Liver (tissue), 9 donors: ENCODE measurements around the gene BRCA2. TPM values are rescaled to one million over a fixed set of nuclear protein-coding genes. Genes with fewer than 3 reads are reported as not detected.

Source experiments
- DNase-seq: peaks from one replicate; pipeline ENCODE4 v3.0.0-alpha.2; 2017; ENCODE audit warnings: low spot score
- H3K27ac ChIP-seq, 2 donors: one replicate each; pipeline ENCODE4 v1.7.0; 2013; ENCODE audit warnings: inconsistent platforms in 2 of 2, low read length in 2 of 2, control low read depth in 1 of 2, low read depth in 1 of 2, mild to moderate bottlenecking in 1 of 2
- H3K27me3 ChIP-seq, 4 donors: one replicate each; pipeline versions ENCODE4 v1.6.1 to v1.7.0; 2013; ENCODE audit warnings: low read length in 3 of 4, inconsistent platforms in 1 of 4, mild to moderate bottlenecking in 1 of 4, moderate library complexity in 1 of 4; ENCODE audit not compliant: control insufficient read depth in 4 of 4, insufficient read depth in 4 of 4
- H3K36me3 ChIP-seq, 4 donors: one replicate each; pipeline versions ENCODE4 v1.6.1 to v1.7.0; 2013; ENCODE audit warnings: low read length in 3 of 4, mild to moderate bottlenecking in 3 of 4, low read depth in 1 of 4, moderate library complexity in 1 of 4; ENCODE audit not compliant: control insufficient read depth in 4 of 4, insufficient read depth in 3 of 4
- H3K4me1 ChIP-seq, 4 donors: one replicate each; pipeline versions ENCODE4 v1.6.1 to v1.7.0; 2013; ENCODE audit warnings: low read length in 3 of 4, mild to moderate bottlenecking in 3 of 4, moderate library complexity in 1 of 4; ENCODE audit not compliant: control insufficient read depth in 4 of 4, insufficient read depth in 4 of 4
- H3K4me3 ChIP-seq, 3 donors: one replicate each; pipeline versions ENCODE4 v1.6.1 to v1.7.0; 2013; ENCODE audit warnings: low read length in 3 of 3, control low read depth in 1 of 3, low read depth in 1 of 3, mild to moderate bottlenecking in 1 of 3
- H3K9ac ChIP-seq, 2 donors: one replicate each; pipeline ENCODE4 v1.7.0; 2013; ENCODE audit warnings: low read length in 2 of 2, mild to moderate bottlenecking in 2 of 2, moderate library complexity in 2 of 2, control low read depth in 1 of 2, low read depth in 1 of 2
- H3K9me3 ChIP-seq, 4 donors: one replicate each; pipeline versions ENCODE4 v1.6.1 to v1.7.0; 2013; ENCODE audit warnings: low read length in 3 of 4; ENCODE audit not compliant: control insufficient read depth in 4 of 4
- ATF3 ChIP-seq: IDR thresholded peaks from 2 replicates; pipeline ENCODE4 v1.6.1; 2016; ENCODE audit warnings: antibody characterized with exemption
- CTCF ChIP-seq: fragments of 150-350 bp; IDR thresholded peaks from 2 replicates; pipeline ENCODE4 v1.5.1; 2017; ENCODE audit warnings: improper control_type of control experiment, low read depth, low read length; ENCODE audit not compliant: missing input control
- EGR1 ChIP-seq, 2 donors: IDR thresholded peaks; 2 replicates each; pipeline ENCODE4 v1.6.1; 2016 to 2018; ENCODE audit warnings: antibody characterized with exemption in 2 of 2, low read depth in 2 of 2
- FOXA1 ChIP-seq: IDR thresholded peaks from 2 replicates; pipeline ENCODE4 v1.6.1; 2016; ENCODE audit warnings: antibody characterized with exemption
- FOXA2 ChIP-seq: IDR thresholded peaks from 2 replicates; pipeline ENCODE4 v1.6.1; 2016; ENCODE audit warnings: antibody characterized with exemption
- GABPA ChIP-seq, 2 donors: IDR thresholded peaks in 1 of 2; conservative IDR thresholded peaks in 1 of 2; 2 replicates each; pipeline ENCODE4 v1.6.1; 2016; ENCODE audit warnings: antibody characterized with exemption in 2 of 2, mild to moderate bottlenecking in 1 of 2, moderate library complexity in 1 of 2
- HNF4A ChIP-seq, 2 donors: conservative IDR thresholded peaks; 2 replicates each; pipeline ENCODE4 v1.6.1; 2016; ENCODE audit warnings: antibody characterized with exemption in 2 of 2, mild to moderate bottlenecking in 2 of 2
- HNF4G ChIP-seq: IDR thresholded peaks from 2 replicates; pipeline ENCODE4 v1.6.1; 2016; ENCODE audit warnings: antibody characterized with exemption
- JUND ChIP-seq, 2 donors: IDR thresholded peaks; 2 replicates each; pipeline ENCODE4 v1.6.1; 2016; ENCODE audit warnings: antibody characterized with exemption in 2 of 2
- MAX ChIP-seq: IDR thresholded peaks from 2 replicates; pipeline ENCODE4 v1.6.1; 2016; ENCODE audit warnings: antibody characterized with exemption
- NR2F2 ChIP-seq: IDR thresholded peaks from 2 replicates; pipeline ENCODE4 v1.6.1; 2016; ENCODE audit warnings: antibody characterized with exemption
- RAD21 ChIP-seq, 2 donors: IDR thresholded peaks; 2 replicates each; pipeline ENCODE4 v1.6.1; 2016; ENCODE audit warnings: antibody characterized with exemption in 2 of 2, mild to moderate bottlenecking in 2 of 2
- REST ChIP-seq: IDR thresholded peaks from 2 replicates; pipeline ENCODE4 v1.6.1; 2016; ENCODE audit warnings: antibody characterized with exemption, mild to moderate bottlenecking
- RXRA ChIP-seq, 2 donors: IDR thresholded peaks; 2 replicates each; pipeline ENCODE4 v1.6.1; 2017 to 2018; ENCODE audit warnings: antibody characterized with exemption in 2 of 2, mild to moderate bottlenecking in 1 of 2
- SP1 ChIP-seq: IDR thresholded peaks from 2 replicates; pipeline ENCODE4 v1.6.1; 2018; ENCODE audit warnings: antibody characterized with exemption, mild to moderate bottlenecking
- TAF1 ChIP-seq: conservative IDR thresholded peaks from 2 replicates; pipeline ENCODE4 v1.6.1; 2016; ENCODE audit warnings: antibody characterized with exemption, mild to moderate bottlenecking
- YY1 ChIP-seq: IDR thresholded peaks from 2 replicates; pipeline ENCODE4 v1.6.1; 2016; ENCODE audit warnings: antibody characterized with exemption, mild to moderate bottlenecking
- ZBTB33 ChIP-seq: IDR thresholded peaks from 2 replicates; pipeline ENCODE4 v1.6.1; 2016; ENCODE audit warnings: antibody characterized with exemption
- WGBS: extraction: QIAGEN DNeasy Blood & Tissue Kit; methylation state at CpG from one replicate; pipeline ENCODE4 v1.1.7; 2013; 5-methylcytosine and 5-hydroxymethylcytosine counted together
- polyA plus RNA-seq, 2 donors: library from polyadenylated mRNA; stranded (reverse) in 1 of 2; unstranded in 1 of 2; fragments of 200-250 nt in 1 of 2; fragments of >200 nt in 1 of 2; fragmentation: Nextera tagmentation in 1 of 2; extraction: Ambion mirVana in 1 of 2; gene quantifications; one replicate each; pipeline versions ENCODE4 v1.2.1 to v1.2.3, GENCODE V29; 2013 to 2015
- total RNA-seq, 2 donors: library from RNA; depleted of rRNA; stranded (reverse); fragments of >200 nt; gene quantifications; one replicate each; pipeline ENCODE4 v1.2.3, GENCODE V29; 2014
- donor health status: healthy.
- donor health status: healthy.
- donor health status: healthy.
- donor health status: healthy.
- donor health status: healthy.

The BRCA2 gene
- total and polyA plus RNA-seq, 4 donors = 0.39 to 10.8 (median 0.86) TPM

- no peak for TF ChIP-seq NR2F2
- TF ChIP-seq HNF4G = no peak
- TF ChIP-seq YY1 = no peak
- no peak for TF ChIP-seq ATF3
- no peak for TF ChIP-seq JUND (IDR thresholded peaks at IDR 0.05)
- no peak for TF ChIP-seq MAX
- TF ChIP-seq RXRA (IDR thresholded peaks at IDR 0.05) = no peak
- no peak for TF ChIP-seq TAF1
- no peak for TF ChIP-seq RAD21 (IDR thresholded peaks at IDR 0.05)
- no peak for TF ChIP-seq FOXA1
- no peak for TF ChIP-seq HNF4A (conservative IDR thresholded peaks at IDR 0.05)
- no peak for TF ChIP-seq CTCF
- TF ChIP-seq SP1 = no peak
- no peak for TF ChIP-seq ZBTB33
- TF ChIP-seq FOXA2 = no peak
- no peak for TF ChIP-seq GABPA (IDR thresholded peaks at IDR 0.05 in 1 of 2, conservative IDR thresholded peaks at IDR 0.05 in 1 of 2)
- TF ChIP-seq EGR1 (IDR thresholded peaks at IDR 0.05; ENCODE audit: low read depth in 2 of 2) = no peak
- TF ChIP-seq REST = no peak
- H3K36me3 ChIP-seq = peaks cover 0 to 48% (median 27%) of the 10 kb centered on the region in 4 donors
- peaks cover under 1 to 18% (median 6%) of the 10 kb centered on the region in 4 donors for H3K4me1 ChIP-seq
- no peaks in the 10 kb centered on the region for H3K9me3 ChIP-seq
- H3K9ac ChIP-seq = no peak overlapping the region
- 81% methylated on average over 2 of the region's 2 CpGs for WGBS
- H3K27me3 ChIP-seq = no peaks in the 10 kb centered on the region
- DNase-seq = no peak
- H3K4me3 ChIP-seq = no peak overlapping the region
- H3K27ac ChIP-seq = no peak overlapping the region
Measured at GRCh38 chr13:32265726-32266125, 49.6 kb upstream of the BRCA2 start.
